GM23338 (cell line): ENCODE results near the gene MAPK8. TPM values are rescaled to one million over a fixed set of nuclear protein-coding genes. Genes with fewer than 3 reads are reported as not detected.

Experiments
- ATAC-seq: fragments of 200-7000 bp; cut with Tn5 transposase; 3 replicates; pipeline ENCODE4 v1.9.1; 2020
- DNase-seq: peaks from one replicate; pipeline ENCODE4 v3.0.0-alpha.2; 2015; ENCODE audit warnings: low spot score
- H2AFZ ChIP-seq: fragments of 200-600 bp; sonication (generic); 2 replicates; pipeline ENCODE4 v1.8.0; 2016; ENCODE audit warnings: antibody characterized with exemption, mild to moderate bottlenecking, moderate library complexity
- H3F3A ChIP-seq: fragments of 200-600 bp; sonication (generic); replicated peaks from 2 replicates; pipeline ENCODE4 v1.8.0; 2017; ENCODE audit warnings: antibody characterized with exemption, mixed run types, low read depth
- H3K27ac ChIP-seq: fragments of 200-600 bp; sonication (generic); 2 replicates; pipeline ENCODE4 v1.6.1; 2016; ENCODE audit warnings: low read depth
- H3K27me3 ChIP-seq: fragments of 200-600 bp; sonication (generic); 2 replicates; pipeline ENCODE4 v1.8.0; 2016; ENCODE audit warnings: mild to moderate bottlenecking, mixed run types, moderate library complexity; ENCODE audit not compliant: insufficient read depth
- H3K36me3 ChIP-seq: fragments of 200-600 bp; sonication (generic); 2 replicates; pipeline ENCODE4 v1.8.0; 2016; ENCODE audit warnings: mild to moderate bottlenecking; ENCODE audit not compliant: insufficient read depth
- H3K4me1 ChIP-seq: fragments of 200-600 bp; sonication (generic); 2 replicates; pipeline ENCODE4 v1.8.0; 2016; ENCODE audit warnings: mild to moderate bottlenecking, moderate library complexity; ENCODE audit not compliant: insufficient read depth
- H3K4me2 ChIP-seq: fragments of 200-600 bp; sonication (generic); 2 replicates; pipeline ENCODE4 v1.7.1; 2017; ENCODE audit warnings: mixed run types
- H3K4me3 ChIP-seq: fragments of 200-600 bp; sonication (generic); 2 replicates; pipeline ENCODE4 v1.6.1; 2016; ENCODE audit warnings: mixed run types
- H3K79me2 ChIP-seq: fragments of 200-600 bp; sonication (generic); replicated peaks from 2 replicates; pipeline ENCODE4 v1.8.0; 2017; ENCODE audit warnings: mild to moderate bottlenecking; ENCODE audit not compliant: insufficient read depth
- H3K9me2 ChIP-seq: fragments of 200-600 bp; sonication (generic); 2 replicates; pipeline ENCODE4 v1.8.0; 2017; ENCODE audit not compliant: insufficient read depth
- H4K20me1 ChIP-seq: fragments of 200-600 bp; sonication (generic); replicated peaks from 2 replicates; pipeline ENCODE4 v1.8.0; 2017; ENCODE audit warnings: mild to moderate bottlenecking; ENCODE audit not compliant: insufficient read depth
- H3K27ac Mint-ChIP-seq: 2 replicates; pipeline ENCODE4 v1.8.0; 2020; ENCODE audit warnings: inconsistent platforms, mild to moderate bottlenecking, moderate library complexity, mixed read lengths
- H3K27me3 Mint-ChIP-seq: 3 replicates; pipeline ENCODE4 v1.8.0; 2022; ENCODE audit warnings: low read depth, mild to moderate bottlenecking, moderate library complexity, mixed read lengths, inconsistent platforms; ENCODE audit not compliant: insufficient read depth, poor library complexity
- H3K36me3 Mint-ChIP-seq: 3 replicates; pipeline ENCODE4 v1.8.0; 2021; ENCODE audit warnings: low read depth, mild to moderate bottlenecking, inconsistent platforms, moderate library complexity, mixed read lengths
- H3K4me1 Mint-ChIP-seq: 3 replicates; pipeline ENCODE4 v1.8.0; 2020; ENCODE audit warnings: mild to moderate bottlenecking, inconsistent platforms, mixed read lengths
- H3K4me3 Mint-ChIP-seq: 3 replicates; pipeline ENCODE4 v1.8.0; 2021; ENCODE audit warnings: moderate library complexity, mild to moderate bottlenecking, inconsistent platforms, mixed read lengths
- H3K9me3 Mint-ChIP-seq: 3 replicates; pipeline ENCODE4 v1.8.0; 2020; ENCODE audit warnings: moderate library complexity, mild to moderate bottlenecking, inconsistent platforms, mixed read lengths
- STAT1 ChIP-seq: IDR thresholded peaks from one replicate; pipeline ENCODE4 v1.6.1; 2016; ENCODE audit warnings: antibody characterized with exemption; ENCODE audit not compliant: unreplicated experiment
- ZNF114 ChIP-seq: fragments of 250-450 bp; sonication (Bioruptor Pico); IDR thresholded peaks from 2 replicates; pipeline ENCODE4 v1.5.0; 2020; ENCODE audit warnings: mild to moderate bottlenecking, moderate library complexity
- ZNF331 ChIP-seq: fragments of 250-450 bp; sonication (Bioruptor Pico); IDR thresholded peaks from 2 replicates; pipeline ENCODE4 v1.5.0; 2020; ENCODE audit warnings: low read depth, mild to moderate bottlenecking, moderate library complexity
- ZNF462 ChIP-seq: fragments of 250-450 bp; sonication (Bioruptor Pico); IDR thresholded peaks from 2 replicates; pipeline ENCODE4 v1.5.0; 2020; ENCODE audit warnings: mild to moderate bottlenecking, moderate library complexity
- polyA plus RNA-seq: library from polyadenylated mRNA; unstranded; fragments of >200 nt; fragmentation: Nextera tagmentation; extraction: Ambion mirVana; gene quantifications from 2 replicates; pipeline ENCODE4 v1.2.1, GENCODE V29; 2016
- total RNA-seq: library from RNA; depleted of rRNA; stranded (reverse); fragments of >200 nt; shearing (Covaris generic); gene quantifications from 2 replicates; pipeline ENCODE4 v1.2.3, GENCODE V29; 2014
- TF ChIP-seq, protein P1 (sequence below): IDR thresholded peaks from one replicate; pipeline ENCODE4 v1.6.1; 2018; ENCODE audit warnings: antibody characterized with exemption; ENCODE audit not compliant: unreplicated experiment
- TF ChIP-seq, protein P2 (sequence below): IDR thresholded peaks from 2 replicates; pipeline ENCODE4 v1.6.1; 2016; ENCODE audit warnings: antibody characterized with exemption

The MAPK8 gene
- total and polyA plus RNA-seq, 2 experiments from 2014 or later = 52.4 to 73.6 TPM

- no peaks in the 10 kb centered on the region for H3K79me2 ChIP-seq
- no peaks in the 10 kb centered on the region for H3K9me2 ChIP-seq
- no peaks in the 10 kb centered on the region for H3K27me3 ChIP-seq
- no peak overlapping the region for H3K4me3 ChIP-seq
- H2AFZ ChIP-seq = no peak overlapping the region
- Mint-ChIP-seq H3K4me1 (peaks cover 12% of the 10 kb centered on the region), H3K4me3 (no peak overlapping the region), H3K27ac (no peak overlapping the region), H3K36me3 (peaks cover 7% of the 10 kb centered on the region; the same call in 2 of the 3 replicates), H3K9me3 (no peaks in the 10 kb centered on the region), H3K27me3 (peaks cover 11% of the 10 kb centered on the region)
- H3K36me3 ChIP-seq = no peaks in the 10 kb centered on the region
- no peak overlapping the region for H3K4me2 ChIP-seq
- H4K20me1 ChIP-seq = no peaks in the 10 kb centered on the region
- no peaks in the 10 kb centered on the region for H3K4me1 ChIP-seq
- TF ChIP-seq ZNF114 (CRISPR knock-in tag) (no peak), STAT1 (no peak), ZNF462 (CRISPR knock-in tag) (no peak), ZNF331 (no peak)
- TF ChIP-seq, protein P1, sequence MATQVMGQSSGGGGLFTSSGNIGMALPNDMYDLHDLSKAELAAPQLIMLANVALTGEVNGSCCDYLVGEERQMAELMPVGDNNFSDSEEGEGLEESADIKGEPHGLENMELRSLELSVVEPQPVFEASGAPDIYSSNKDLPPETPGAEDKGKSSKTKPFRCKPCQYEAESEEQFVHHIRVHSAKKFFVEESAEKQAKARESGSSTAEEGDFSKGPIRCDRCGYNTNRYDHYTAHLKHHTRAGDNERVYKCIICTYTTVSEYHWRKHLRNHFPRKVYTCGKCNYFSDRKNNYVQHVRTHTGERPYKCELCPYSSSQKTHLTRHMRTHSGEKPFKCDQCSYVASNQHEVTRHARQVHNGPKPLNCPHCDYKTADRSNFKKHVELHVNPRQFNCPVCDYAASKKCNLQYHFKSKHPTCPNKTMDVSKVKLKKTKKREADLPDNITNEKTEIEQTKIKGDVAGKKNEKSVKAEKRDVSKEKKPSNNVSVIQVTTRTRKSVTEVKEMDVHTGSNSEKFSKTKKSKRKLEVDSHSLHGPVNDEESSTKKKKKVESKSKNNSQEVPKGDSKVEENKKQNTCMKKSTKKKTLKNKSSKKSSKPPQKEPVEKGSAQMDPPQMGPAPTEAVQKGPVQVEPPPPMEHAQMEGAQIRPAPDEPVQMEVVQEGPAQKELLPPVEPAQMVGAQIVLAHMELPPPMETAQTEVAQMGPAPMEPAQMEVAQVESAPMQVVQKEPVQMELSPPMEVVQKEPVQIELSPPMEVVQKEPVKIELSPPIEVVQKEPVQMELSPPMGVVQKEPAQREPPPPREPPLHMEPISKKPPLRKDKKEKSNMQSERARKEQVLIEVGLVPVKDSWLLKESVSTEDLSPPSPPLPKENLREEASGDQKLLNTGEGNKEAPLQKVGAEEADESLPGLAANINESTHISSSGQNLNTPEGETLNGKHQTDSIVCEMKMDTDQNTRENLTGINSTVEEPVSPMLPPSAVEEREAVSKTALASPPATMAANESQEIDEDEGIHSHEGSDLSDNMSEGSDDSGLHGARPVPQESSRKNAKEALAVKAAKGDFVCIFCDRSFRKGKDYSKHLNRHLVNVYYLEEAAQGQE = no peak
- TF ChIP-seq, protein P2, sequence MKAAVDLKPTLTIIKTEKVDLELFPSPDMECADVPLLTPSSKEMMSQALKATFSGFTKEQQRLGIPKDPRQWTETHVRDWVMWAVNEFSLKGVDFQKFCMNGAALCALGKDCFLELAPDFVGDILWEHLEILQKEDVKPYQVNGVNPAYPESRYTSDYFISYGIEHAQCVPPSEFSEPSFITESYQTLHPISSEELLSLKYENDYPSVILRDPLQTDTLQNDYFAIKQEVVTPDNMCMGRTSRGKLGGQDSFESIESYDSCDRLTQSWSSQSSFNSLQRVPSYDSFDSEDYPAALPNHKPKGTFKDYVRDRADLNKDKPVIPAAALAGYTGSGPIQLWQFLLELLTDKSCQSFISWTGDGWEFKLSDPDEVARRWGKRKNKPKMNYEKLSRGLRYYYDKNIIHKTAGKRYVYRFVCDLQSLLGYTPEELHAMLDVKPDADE = no peak
- DNase-seq (no peak), ATAC-seq (no peak; the same call in 2 of the 3 replicates)
- H3K27ac ChIP-seq = no peak overlapping the region
- H3F3A ChIP-seq = no peaks in the 10 kb centered on the region
Measured at GRCh38 chr10:48449501-48450232, 143.2 kb downstream of the MAPK8 start.
